Activated CD4-positive, alpha-beta memory T cell treated with anti-CD3 and anti-CD28 coated beads for 36 hours (primary cell): ENCODE data around the gene STMN1. TPM values are rescaled to one million over a fixed set of nuclear protein-coding genes. Genes with fewer than 3 reads are reported as not detected.

ENCODE experiments used
- CTCF ChIA-PET: fragments of 350-600 bp; sonication (Branson Sonifier 250); formaldehyde crosslinking; loops from one replicate; lab custom pipeline; 2021; ENCODE audit warnings: antibody characterized with exemption, inconsistent platforms; lab: Charles Lee
- POLR2A ChIA-PET: fragments of 350-600 bp; sonication (Branson Sonifier 250); formaldehyde crosslinking; loops from one replicate; lab custom pipeline; 2021; ENCODE audit warnings: antibody characterized with exemption; lab: Charles Lee
- DNase-seq: peaks from one replicate; pipeline ENCODE4 v3.0.0-alpha.2; 2020
- H3K27ac Mint-ChIP-seq: one replicate; pipeline ENCODE4 v1.8.0; 2021; ENCODE audit warnings: mixed read lengths
- H3K27me3 Mint-ChIP-seq: one replicate; pipeline ENCODE4 v1.8.0; 2021; ENCODE audit warnings: mixed read lengths
- H3K36me3 Mint-ChIP-seq: one replicate; pipeline ENCODE4 v1.8.0; 2021; ENCODE audit warnings: mixed read lengths
- H3K4me1 Mint-ChIP-seq: one replicate; pipeline ENCODE4 v1.8.0; 2021; ENCODE audit warnings: low read depth, mixed read lengths
- H3K4me3 Mint-ChIP-seq: one replicate; pipeline ENCODE4 v1.8.0; 2021; ENCODE audit warnings: mild to moderate bottlenecking, mixed read lengths
- H3K9me3 Mint-ChIP-seq: one replicate; pipeline ENCODE4 v1.8.0; 2021; ENCODE audit warnings: mixed read lengths
- intact Hi-C: fragments of 100-400 bp; cut with micrococcal nuclease; formaldehyde crosslinking; loops from one replicate; pipeline ENCODE4 v1.15.1; 2023
- microRNA-seq: library from miRNA; unstranded; fragments of <30 nt; microRNA quantifications from one replicate; pipeline ENCODE4 v1.2.0, GENCODE V29; 2022; ENCODE audit warnings: borderline number of aligned reads, borderline microRNAs expressed, borderline replicate concordance
- total RNA-seq, 2 experiments: library from RNA; stranded (reverse); gene quantifications; one replicate each; pipeline ENCODE4 v1.2.3, GENCODE V29; 2021

STMN1 gene
- total RNA-seq, 2 experiments from 2014 or later: 619 to 630 TPM

DNA sequence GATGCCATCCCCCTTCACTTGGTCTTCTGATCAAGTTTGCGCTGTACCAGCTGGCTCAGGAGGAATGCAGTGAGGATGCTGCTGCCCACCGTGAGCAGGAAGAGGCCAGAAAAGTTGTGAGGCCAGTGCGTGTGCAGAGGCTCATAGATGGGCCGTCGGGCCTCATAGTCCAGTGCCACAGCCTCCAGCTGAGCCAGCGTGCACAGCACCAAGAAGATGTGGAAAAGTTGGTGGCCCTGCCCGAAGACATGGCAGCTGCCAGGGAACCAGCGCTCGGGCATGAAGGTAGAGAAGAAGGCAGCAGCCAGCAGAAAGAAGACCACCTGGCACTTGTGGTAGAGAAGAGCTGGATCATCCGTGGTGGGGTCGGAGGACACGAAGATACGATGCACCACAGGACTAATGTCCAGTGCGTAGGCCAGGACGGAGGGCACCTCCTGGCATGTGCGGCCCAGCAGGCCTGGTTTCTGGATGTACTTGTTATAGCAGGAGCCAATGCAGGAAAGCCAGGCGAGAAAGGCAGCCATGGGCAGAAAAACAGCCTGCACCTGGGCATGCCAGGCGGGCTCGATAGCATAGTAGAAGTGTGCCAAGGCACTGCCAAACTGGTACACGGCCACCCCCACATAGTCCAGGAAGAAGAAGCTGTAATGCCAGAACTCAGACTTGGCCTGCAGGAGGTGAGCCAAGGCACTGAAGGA lies 43.3 kb downstream of the STMN1 start:
- no peaks in the 10 kb centered on the region for H3K27me3 Mint-ChIP-seq
- no peaks in the 10 kb centered on the region for H3K9me3 Mint-ChIP-seq
- DNase-seq: no peak
- H3K4me3 Mint-ChIP-seq: no peak overlapping the region
- H3K36me3 Mint-ChIP-seq: no peaks in the 10 kb centered on the region
- ChIA-PET CTCF (no interaction called here), POLR2A (no interaction called here)
- no peak overlapping the region for H3K27ac Mint-ChIP-seq
- intact Hi-C loops: no loop called here
- H3K4me1 Mint-ChIP-seq: peaks cover 15% of the 10 kb centered on the region

GRCh38 chr1:25861316-25862286 lies 44.6 kb downstream of the STMN1 start:
- DNase-seq: no peak
- Mint-ChIP-seq H3K27ac (no peak overlapping the region), H3K4me1 (peaks cover 15% of the 10 kb centered on the region), H3K4me3 (no peak overlapping the region), H3K36me3 (no peaks in the 10 kb centered on the region), H3K9me3 (no peaks in the 10 kb centered on the region), H3K27me3 (no peaks in the 10 kb centered on the region)
- ChIA-PET CTCF (no interaction called here), POLR2A (interaction anchor here (1.3 kb wide), 1 partner anchor 14 kb away, joined by 3 read pairs; the partner anchor contains the start of gene PAQR7)
- intact Hi-C loops: no loop called here

DNA sequence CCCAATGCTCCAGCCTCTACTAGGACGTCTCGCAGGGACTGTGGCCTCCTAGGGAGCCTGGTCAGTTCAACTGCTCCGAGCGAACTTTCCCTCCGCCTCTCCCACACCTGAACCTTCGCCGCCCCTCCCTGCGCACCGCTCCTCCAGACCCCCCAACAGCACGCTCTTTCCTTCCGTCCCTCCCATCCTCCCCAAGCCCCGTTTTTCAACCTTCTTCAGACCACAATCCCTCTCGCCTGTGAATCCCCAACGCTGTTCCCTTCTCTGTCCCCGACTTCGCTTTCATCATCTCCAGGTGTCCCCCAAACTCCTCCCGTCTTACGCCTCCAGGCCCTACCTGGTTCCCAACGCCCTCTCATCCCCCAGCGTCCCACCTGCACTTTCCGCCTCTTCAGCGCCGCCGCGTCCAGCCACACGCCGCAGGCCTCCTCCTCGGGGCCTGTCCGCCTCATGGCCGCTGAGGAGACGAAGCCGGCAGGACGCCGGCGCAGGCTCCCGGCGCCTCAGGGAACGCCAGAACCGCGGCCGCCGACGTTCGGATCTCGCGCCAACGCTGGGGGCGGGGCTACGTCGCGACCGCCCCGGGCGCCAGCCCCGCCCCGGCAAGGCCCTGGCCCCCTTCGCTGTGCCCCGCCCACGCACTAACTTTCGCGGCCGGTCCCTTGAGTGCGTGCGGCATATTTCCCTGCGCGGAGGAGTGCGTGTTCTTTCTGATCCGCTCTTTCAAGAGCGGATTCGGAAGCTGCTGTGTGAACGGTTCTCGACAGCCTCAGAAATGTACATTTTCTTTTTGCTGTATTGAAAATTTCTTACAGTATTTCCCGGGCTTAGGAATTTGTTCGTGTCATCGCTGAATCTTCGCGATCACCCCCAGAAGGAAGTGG lies 47.1 kb downstream of the STMN1 start, which contains the start of gene AUNIP:
TSS of gene AUNIP (minus strand) at position 552 of the 884 bp plus-strand sequence. CDS start at position 452, 100 bp downstream.
- Mint-ChIP-seq H3K9me3 (no peaks in the 10 kb centered on the region), H3K36me3 (no peaks in the 10 kb centered on the region), H3K27ac (peak within 1 kb of the TSS; percentile 86), H3K4me1 (peaks cover 15% of the 10 kb centered on the region), H3K27me3 (no peaks in the 10 kb centered on the region), H3K4me3 (peak within 1 kb of the TSS; percentile 86)
- ChIA-PET POLR2A (interaction anchor here (1.0 kb wide), 2 partner anchors 17 to 39 kb away, joined by 3 to 4 read pairs; partner anchors contain the start of gene PAQR7), CTCF (interaction anchor here (1.3 kb wide), 1 partner anchor 16 kb away, joined by 3 read pairs; no protein-coding TSS in a partner anchor)
- intact Hi-C loops: loop anchor here (1.0 to 2.0 kb wide), 2 partner anchors 38 to 46 kb away; no protein-coding TSS in a partner anchor
- peak; percentile 93 for DNase-seq

- Mint-ChIP-seq H3K9me3 (no peaks in the 10 kb centered on the region), H3K4me1 (peaks cover 15% of the 10 kb centered on the region), H3K4me3 (peak overlapping the region; percentile 86), H3K36me3 (no peaks in the 10 kb centered on the region), H3K27me3 (no peaks in the 10 kb centered on the region), H3K27ac (no peak overlapping the region)
- ChIA-PET POLR2A (interaction anchor here (1.0 kb wide), 1 partner anchor 17 kb away, joined by 3 read pairs; the partner anchor contains the start of gene PAQR7), CTCF (interaction anchor here (0.6 kb wide), 1 partner anchor 176 kb away, joined by 3 read pairs; no protein-coding TSS in a partner anchor)
- DNase-seq: no peak
- intact Hi-C loops: loop anchor here (2.0 kb wide), 1 partner anchor 38 kb away; no protein-coding TSS in a partner anchor
Measured at GRCh38 chr1:25858494-25858893, 47.7 kb downstream of the STMN1 start.

DNA sequence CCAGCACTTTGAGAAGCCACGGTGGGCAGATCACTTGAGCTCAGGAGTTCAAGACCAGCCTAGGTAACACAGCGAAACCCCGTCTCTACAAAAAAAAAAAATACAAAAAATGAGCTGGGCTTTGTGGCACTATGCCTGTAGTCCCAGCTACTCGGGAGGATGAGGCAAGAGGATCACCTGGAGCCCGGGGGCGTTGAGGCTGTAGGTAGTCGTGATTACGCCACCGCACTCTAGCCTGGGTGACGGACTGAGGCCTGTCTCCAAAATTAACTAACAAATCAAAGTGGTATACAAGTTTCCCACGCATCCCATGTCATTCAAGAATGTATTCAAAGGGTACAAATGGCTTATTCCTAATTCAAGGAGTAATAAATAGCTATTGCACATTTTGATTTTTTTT lies 49.4 kb downstream of the STMN1 start:
- POLR2A ChIA-PET: no interaction called here
- no peaks in the 10 kb centered on the region for H3K9me3 Mint-ChIP-seq

DNA sequence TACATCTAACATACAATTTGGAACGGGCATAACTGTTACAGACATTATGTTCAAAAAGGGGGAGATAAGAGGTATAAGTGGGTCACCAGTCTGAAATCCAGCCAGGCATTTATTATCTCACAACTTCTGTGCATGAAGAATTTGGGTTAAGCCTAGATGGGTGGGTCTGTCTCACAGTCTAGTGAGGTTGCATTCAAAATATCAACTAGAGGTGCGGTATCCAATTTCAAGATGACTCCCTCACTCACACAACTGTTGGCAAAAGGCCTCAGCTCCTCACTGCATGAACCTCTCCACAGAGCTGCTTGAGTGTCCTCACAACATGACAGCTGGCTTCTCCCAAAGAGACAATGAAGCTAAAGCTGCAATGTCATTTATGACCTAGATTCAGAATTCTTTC lies 51.7 kb downstream of the STMN1 start:
- Mint-ChIP-seq H3K9me3 (no peaks in the 10 kb centered on the region), H3K27me3 (no peaks in the 10 kb centered on the region), H3K36me3 (no peaks in the 10 kb centered on the region), H3K27ac (no peak overlapping the region), H3K4me1 (peaks cover 11% of the 10 kb centered on the region), H3K4me3 (no peak overlapping the region)
- intact Hi-C loops: no loop called here
- CTCF ChIA-PET: no interaction called here
- DNase-seq: no peak
- POLR2A ChIA-PET: no interaction called here

More for the DNA sequence above, 49.4 kb downstream of the STMN1 start:
- CTCF ChIA-PET: interaction anchor here (0.7 to 1.7 kb wide), 2 partner anchors 37 to 39 kb away, joined by 3 to 5 read pairs; partner anchors contain the start of gene MTFR1L
- Mint-ChIP-seq H3K4me1 (peaks cover 15% of the 10 kb centered on the region), H3K36me3 (no peaks in the 10 kb centered on the region), H3K27ac (no peak overlapping the region), H3K4me3 (no peak overlapping the region), H3K27me3 (no peaks in the 10 kb centered on the region)
- no peak for DNase-seq
- intact Hi-C loops: no loop called here

Small RNAs within 50 kb of the gene (microRNA-seq; reads per million reads assigned to microRNA genes)
- gene MIR3917: 5.1 reads per million, percentile 14 among the genes with 10 or more reads in this experiment

Other genes starting within 250 kb of the STMN1 start
- gene SELENON, start 106.2 kb downstream of the STMN1 start, total RNA-seq: 10 to 100 TPM; 26.8 to 26.9 TPM
- gene MTFR1L, start 86.5 kb downstream of the STMN1 start, total RNA-seq: 10 to 100 TPM; 28.0 to 31.1 TPM
- gene AUNIP, start 47.0 kb downstream of the STMN1 start, total RNA-seq: 10 to 100 TPM in 1 of 2 experiments, 1 to 10 TPM in 1; 7.8 to 10.1 TPM
- gene PAQR7, start 30.7 kb downstream of the STMN1 start, total RNA-seq: 1 to 10 TPM; 4.1 to 4.2 TPM
- gene PAFAH2, start 91.6 kb upstream of the STMN1 start, total RNA-seq: 1 to 10 TPM; 5.9 to 7.3 TPM
- not detected for gene EXTL1, start 115.4 kb upstream of the STMN1 start, total RNA-seq
- gene SLC30A2, start 139.7 kb upstream of the STMN1 start, total RNA-seq: not detected
- gene TRIM63, start 161.2 kb upstream of the STMN1 start, total RNA-seq: under 1 TPM; 0.17 to 0.19 TPM
- gene PDIK1L, start 205.4 kb upstream of the STMN1 start, total RNA-seq: 10 to 100 TPM; 14.9 to 15.2 TPM